H7 (cell line): ENCODE measurements around the gene SPATA13. TPM values are rescaled to one million over a fixed set of nuclear protein-coding genes. Genes with fewer than 3 reads are reported as not detected.

Experiments used
- DNase-seq: peaks from one replicate; pipeline ENCODE4 v3.0.0; 2012
- H3K27me3 ChIP-seq: 2 replicates; pipeline ENCODE4 v1.6.0; 2011; ENCODE audit warnings: mild to moderate bottlenecking, low read length; ENCODE audit not compliant: control insufficient read depth, insufficient read depth
- H3K36me3 ChIP-seq: replicated peaks from 2 replicates; pipeline ENCODE4 v1.5.1; 2011; ENCODE audit warnings: low read length; ENCODE audit not compliant: control insufficient read depth, insufficient read depth
- H3K4me3 ChIP-seq: 2 replicates; pipeline ENCODE4 v1.5.1; 2011; ENCODE audit warnings: low read depth, mild to moderate bottlenecking, control low read depth, low read length, moderate library complexity; ENCODE audit not compliant: insufficient read depth
- total RNA-seq: library from RNA; depleted of rRNA; stranded (reverse); fragments of >200 nt; shearing (Covaris generic); gene quantifications from 2 replicates; pipeline ENCODE4 v1.2.3, GENCODE V29; 2014

Gene SPATA13
- total RNA-seq, 1 experiment from 2014 or later = 14.8 TPM

GRCh38 chr13:24223341-24224231, 63.1 kb downstream of the SPATA13 start:
- H3K27me3 ChIP-seq = no peaks in the 10 kb centered on the region

GRCh38 chr13:24224232-24224680, 63.7 kb downstream of the SPATA13 start:
- no peaks in the 10 kb centered on the region; the same call in 1 of the 2 replicates for H3K36me3 ChIP-seq
- DNase-seq = no peak
- no peaks in the 10 kb centered on the region for H3K27me3 ChIP-seq
- no peak overlapping the region for H3K4me3 ChIP-seq

More at GRCh38 chr13:24223341-24224231, 63.1 kb downstream of the SPATA13 start:
- no peaks in the 10 kb centered on the region; the same call in 1 of the 2 replicates for H3K36me3 ChIP-seq
- H3K4me3 ChIP-seq = no peak overlapping the region
- no peak for DNase-seq

- Histone ChIP-seq H3K27me3 (no peaks in the 10 kb centered on the region), H3K36me3 (no peaks in the 10 kb centered on the region; the same call in 1 of the 2 replicates), H3K4me3 (no peak overlapping the region)
- no peak for DNase-seq
Observed at GRCh38 chr13:24225062-24225461, 64.5 kb downstream of the SPATA13 start.

- H3K27me3 ChIP-seq = no peaks in the 10 kb centered on the region
- no peaks in the 10 kb centered on the region; the same call in 1 of the 2 replicates for H3K36me3 ChIP-seq
- H3K4me3 ChIP-seq = no peak overlapping the region
- no peak for DNase-seq
Observed at GRCh38 chr13:24225930-24226329, 65.4 kb downstream of the SPATA13 start.

- DNase-seq = peak; percentile 43
- no peaks in the 10 kb centered on the region; the same call in 1 of the 2 replicates for H3K36me3 ChIP-seq
Observed at GRCh38 chr13:24226762-24227161, 66.2 kb downstream of the SPATA13 start.

GRCh38 chr13:24228852-24229458, 68.4 kb downstream of the SPATA13 start:
- Histone ChIP-seq H3K27me3 (no peaks in the 10 kb centered on the region), H3K4me3 (no peak overlapping the region), H3K36me3 (no peaks in the 10 kb centered on the region; the same call in 1 of the 2 replicates)
- DNase-seq = peak; percentile 44

More at GRCh38 chr13:24226762-24227161, 66.2 kb downstream of the SPATA13 start:
- Histone ChIP-seq H3K27me3 (no peaks in the 10 kb centered on the region), H3K4me3 (no peak overlapping the region)

- H3K27me3 ChIP-seq = no peaks in the 10 kb centered on the region
- no peak for DNase-seq
Observed at GRCh38 chr13:24230428-24231072, 70.0 kb downstream of the SPATA13 start.

GRCh38 chr13:24231377-24231776, 70.9 kb downstream of the SPATA13 start:
- Histone ChIP-seq H3K27me3 (no peaks in the 10 kb centered on the region), H3K4me3 (no peak overlapping the region), H3K36me3 (no peaks in the 10 kb centered on the region)
- DNase-seq = no peak

More at GRCh38 chr13:24230428-24231072, 70.0 kb downstream of the SPATA13 start:
- no peaks in the 10 kb centered on the region for H3K36me3 ChIP-seq
- no peak overlapping the region for H3K4me3 ChIP-seq

GRCh38 chr13:24232037-24232436, 71.5 kb downstream of the SPATA13 start:
- Histone ChIP-seq H3K27me3 (no peaks in the 10 kb centered on the region), H3K36me3 (no peaks in the 10 kb centered on the region), H3K4me3 (no peak overlapping the region)
- no peak for DNase-seq

- Histone ChIP-seq H3K27me3 (no peaks in the 10 kb centered on the region), H3K4me3 (no peak overlapping the region), H3K36me3 (no peaks in the 10 kb centered on the region)
- DNase-seq = no peak
Observed at GRCh38 chr13:24232474-24232873, 72.0 kb downstream of the SPATA13 start.

- no peaks in the 10 kb centered on the region for H3K27me3 ChIP-seq
- no peak overlapping the region for H3K4me3 ChIP-seq
- no peaks in the 10 kb centered on the region for H3K36me3 ChIP-seq
- no peak for DNase-seq
Observed at GRCh38 chr13:24233351-24233901, 72.9 kb downstream of the SPATA13 start.

GRCh38 chr13:24234200-24234915, 73.8 kb downstream of the SPATA13 start:
- Histone ChIP-seq H3K27me3 (no peaks in the 10 kb centered on the region), H3K36me3 (no peaks in the 10 kb centered on the region), H3K4me3 (no peak overlapping the region)
- no peak for DNase-seq

- no peak for DNase-seq
- Histone ChIP-seq H3K36me3 (no peaks in the 10 kb centered on the region), H3K27me3 (no peaks in the 10 kb centered on the region), H3K4me3 (no peak overlapping the region)
Observed at GRCh38 chr13:24237356-24237755, 76.8 kb downstream of the SPATA13 start.

GRCh38 chr13:24241336-24241735, 80.8 kb downstream of the SPATA13 start:
- Histone ChIP-seq H3K27me3 (no peaks in the 10 kb centered on the region), H3K4me3 (no peak overlapping the region), H3K36me3 (no peaks in the 10 kb centered on the region)
- DNase-seq = no peak
